Ishikawa (cell line): ENCODE measurements around the gene RASGRP2.

Experiments
- CEBPB ChIP-seq: IDR thresholded peaks from 2 replicates; pipeline ENCODE4 v1.6.1; 2012
- CREB1 ChIP-seq: IDR thresholded peaks from 2 replicates; pipeline ENCODE4 v1.6.1; 2012; ENCODE audit warnings: low read depth
- EGR1 ChIP-seq: IDR thresholded peaks from 2 replicates; pipeline ENCODE4 v1.6.1; 2012
- EP300 ChIP-seq: IDR thresholded peaks from 2 replicates; pipeline ENCODE4 v1.6.1; 2012; ENCODE audit warnings: borderline replicate concordance
- FOXM1 ChIP-seq: IDR thresholded peaks from 2 replicates; pipeline ENCODE4 v1.6.1; 2012; ENCODE audit warnings: low read depth, borderline replicate concordance
- NFIC ChIP-seq: IDR thresholded peaks from 2 replicates; pipeline ENCODE4 v1.6.1; 2012
- RAD21 ChIP-seq: IDR thresholded peaks from 2 replicates; pipeline ENCODE4 v1.6.1; 2012; ENCODE audit warnings: low read depth
- TAF1 ChIP-seq: IDR thresholded peaks from 2 replicates; pipeline ENCODE4 v1.6.1; 2012; ENCODE audit warnings: low read depth, mild to moderate bottlenecking
- TCF12 ChIP-seq: IDR thresholded peaks from 2 replicates; pipeline ENCODE4 v1.6.1; 2012; ENCODE audit warnings: low read depth
- TEAD4 ChIP-seq: IDR thresholded peaks from 2 replicates; pipeline ENCODE4 v1.6.1; 2012
- YY1 ChIP-seq: IDR thresholded peaks from 2 replicates; pipeline ENCODE4 v1.6.1; 2012; ENCODE audit warnings: low read depth
- ZBTB7A ChIP-seq: IDR thresholded peaks from 2 replicates; pipeline ENCODE4 v1.6.1; 2012; ENCODE audit warnings: low read depth
- TF ChIP-seq, protein P1 (sequence below): IDR thresholded peaks from 2 replicates; pipeline ENCODE4 v1.6.1; 2012; ENCODE audit warnings: low read depth, mild to moderate bottlenecking
- TF ChIP-seq, protein P2 (sequence below): IDR thresholded peaks from 2 replicates; pipeline ENCODE4 v1.6.1; 2012
- TF ChIP-seq, protein P3 (sequence below): IDR thresholded peaks from 2 replicates; pipeline ENCODE4 v1.6.1; 2012

The RASGRP2 gene

DNA sequence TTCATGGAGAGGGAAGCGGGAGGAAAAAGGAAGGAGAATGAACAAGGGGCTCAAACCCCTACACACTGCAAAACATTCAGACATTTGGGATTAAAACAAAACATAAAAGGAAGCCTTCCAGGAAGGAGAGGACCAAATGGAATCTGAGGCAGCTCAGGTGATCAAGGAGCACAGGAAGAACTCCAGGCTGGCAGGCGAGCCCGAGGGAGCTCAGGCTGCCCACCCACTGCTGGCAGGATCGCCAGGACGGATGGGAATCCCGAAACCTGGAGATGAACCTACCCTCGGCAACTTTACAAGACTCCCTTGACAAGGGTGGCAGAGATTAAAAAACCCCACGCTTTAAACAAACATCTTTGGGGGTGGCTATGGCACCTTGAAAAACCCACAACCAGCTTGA is 20.8 kb upstream of the RASGRP2 start:
- TF ChIP-seq CEBPB (no peak), NFIC (no peak), YY1 (no peak), ZBTB7A (no peak), EP300 (no peak), TEAD4 (no peak)
- TF ChIP-seq, protein P1, sequence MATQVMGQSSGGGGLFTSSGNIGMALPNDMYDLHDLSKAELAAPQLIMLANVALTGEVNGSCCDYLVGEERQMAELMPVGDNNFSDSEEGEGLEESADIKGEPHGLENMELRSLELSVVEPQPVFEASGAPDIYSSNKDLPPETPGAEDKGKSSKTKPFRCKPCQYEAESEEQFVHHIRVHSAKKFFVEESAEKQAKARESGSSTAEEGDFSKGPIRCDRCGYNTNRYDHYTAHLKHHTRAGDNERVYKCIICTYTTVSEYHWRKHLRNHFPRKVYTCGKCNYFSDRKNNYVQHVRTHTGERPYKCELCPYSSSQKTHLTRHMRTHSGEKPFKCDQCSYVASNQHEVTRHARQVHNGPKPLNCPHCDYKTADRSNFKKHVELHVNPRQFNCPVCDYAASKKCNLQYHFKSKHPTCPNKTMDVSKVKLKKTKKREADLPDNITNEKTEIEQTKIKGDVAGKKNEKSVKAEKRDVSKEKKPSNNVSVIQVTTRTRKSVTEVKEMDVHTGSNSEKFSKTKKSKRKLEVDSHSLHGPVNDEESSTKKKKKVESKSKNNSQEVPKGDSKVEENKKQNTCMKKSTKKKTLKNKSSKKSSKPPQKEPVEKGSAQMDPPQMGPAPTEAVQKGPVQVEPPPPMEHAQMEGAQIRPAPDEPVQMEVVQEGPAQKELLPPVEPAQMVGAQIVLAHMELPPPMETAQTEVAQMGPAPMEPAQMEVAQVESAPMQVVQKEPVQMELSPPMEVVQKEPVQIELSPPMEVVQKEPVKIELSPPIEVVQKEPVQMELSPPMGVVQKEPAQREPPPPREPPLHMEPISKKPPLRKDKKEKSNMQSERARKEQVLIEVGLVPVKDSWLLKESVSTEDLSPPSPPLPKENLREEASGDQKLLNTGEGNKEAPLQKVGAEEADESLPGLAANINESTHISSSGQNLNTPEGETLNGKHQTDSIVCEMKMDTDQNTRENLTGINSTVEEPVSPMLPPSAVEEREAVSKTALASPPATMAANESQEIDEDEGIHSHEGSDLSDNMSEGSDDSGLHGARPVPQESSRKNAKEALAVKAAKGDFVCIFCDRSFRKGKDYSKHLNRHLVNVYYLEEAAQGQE = no peak
- TF ChIP-seq, protein P2, sequence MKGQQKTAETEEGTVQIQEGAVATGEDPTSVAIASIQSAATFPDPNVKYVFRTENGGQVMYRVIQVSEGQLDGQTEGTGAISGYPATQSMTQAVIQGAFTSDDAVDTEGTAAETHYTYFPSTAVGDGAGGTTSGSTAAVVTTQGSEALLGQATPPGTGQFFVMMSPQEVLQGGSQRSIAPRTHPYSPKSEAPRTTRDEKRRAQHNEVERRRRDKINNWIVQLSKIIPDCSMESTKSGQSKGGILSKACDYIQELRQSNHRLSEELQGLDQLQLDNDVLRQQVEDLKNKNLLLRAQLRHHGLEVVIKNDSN = no peak
- TF ChIP-seq, protein P3, sequence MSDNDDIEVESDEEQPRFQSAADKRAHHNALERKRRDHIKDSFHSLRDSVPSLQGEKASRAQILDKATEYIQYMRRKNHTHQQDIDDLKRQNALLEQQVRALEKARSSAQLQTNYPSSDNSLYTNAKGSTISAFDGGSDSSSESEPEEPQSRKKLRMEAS = no peak

DNA sequence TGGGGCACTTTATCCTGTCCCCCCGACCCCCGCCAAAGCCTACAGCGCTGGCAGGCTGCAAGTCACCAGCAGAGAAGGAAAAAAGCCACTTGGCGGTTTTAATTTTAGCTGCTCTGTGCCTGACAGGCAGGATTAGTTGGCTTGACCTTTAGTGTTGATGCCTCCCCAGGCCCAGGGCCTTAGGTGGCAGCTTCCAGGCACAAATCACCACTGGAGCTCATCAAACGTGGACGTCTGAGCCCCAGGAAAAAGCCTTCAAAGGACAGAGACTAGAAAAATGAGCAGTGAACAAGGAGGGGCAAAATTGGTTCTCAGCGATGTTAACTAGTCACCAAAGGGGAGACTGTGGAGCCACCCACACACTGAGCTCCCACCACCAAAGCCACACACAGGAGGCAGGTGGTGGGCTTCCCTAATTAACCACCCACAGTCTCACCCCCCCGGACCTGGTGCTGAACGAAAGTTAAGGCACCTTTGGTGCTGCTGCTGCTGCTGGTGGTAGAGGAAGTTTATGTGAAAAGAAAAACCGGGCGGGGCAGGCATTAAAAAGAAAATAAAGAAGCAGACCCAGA is 20.2 kb upstream of the RASGRP2 start:
- TF ChIP-seq TEAD4 (no peak), TCF12 (no peak), ZBTB7A (no peak), RAD21 (no peak), FOXM1 (no peak), TAF1 (no peak), NFIC (no peak), EP300 (no peak), YY1 (no peak)
- TF ChIP-seq, protein P1 = no peak

DNA sequence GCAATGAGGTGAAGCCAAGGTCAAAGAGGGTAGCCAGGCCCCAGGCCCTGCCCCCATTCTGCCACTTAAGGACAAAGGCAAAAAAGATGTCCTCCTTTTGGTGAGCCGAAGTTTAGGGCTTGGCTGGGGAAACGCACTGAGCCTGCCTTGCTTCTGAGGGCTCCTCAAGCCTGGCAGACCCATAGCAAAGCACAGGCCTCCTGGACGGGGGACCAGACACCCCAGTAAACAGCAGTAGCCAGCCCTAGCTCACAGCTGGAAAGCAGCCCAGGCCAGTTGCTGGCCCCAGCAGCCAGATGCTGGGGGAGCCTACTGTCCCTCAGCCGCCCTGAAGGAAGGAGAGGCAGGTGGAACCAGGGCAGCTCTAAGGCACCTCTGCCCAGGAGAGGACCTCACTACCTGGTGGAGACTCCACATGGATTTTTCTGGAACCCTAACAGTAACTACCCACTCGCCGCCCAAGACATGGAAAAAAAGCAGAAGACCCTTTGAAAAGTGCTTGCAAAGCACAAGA is 19.6 kb upstream of the RASGRP2 start:
- TF ChIP-seq CEBPB (no peak), ZBTB7A (no peak), YY1 (no peak), RAD21 (no peak)
- TF ChIP-seq, protein P1 = no peak
- TF ChIP-seq, protein P2 = no peak

DNA sequence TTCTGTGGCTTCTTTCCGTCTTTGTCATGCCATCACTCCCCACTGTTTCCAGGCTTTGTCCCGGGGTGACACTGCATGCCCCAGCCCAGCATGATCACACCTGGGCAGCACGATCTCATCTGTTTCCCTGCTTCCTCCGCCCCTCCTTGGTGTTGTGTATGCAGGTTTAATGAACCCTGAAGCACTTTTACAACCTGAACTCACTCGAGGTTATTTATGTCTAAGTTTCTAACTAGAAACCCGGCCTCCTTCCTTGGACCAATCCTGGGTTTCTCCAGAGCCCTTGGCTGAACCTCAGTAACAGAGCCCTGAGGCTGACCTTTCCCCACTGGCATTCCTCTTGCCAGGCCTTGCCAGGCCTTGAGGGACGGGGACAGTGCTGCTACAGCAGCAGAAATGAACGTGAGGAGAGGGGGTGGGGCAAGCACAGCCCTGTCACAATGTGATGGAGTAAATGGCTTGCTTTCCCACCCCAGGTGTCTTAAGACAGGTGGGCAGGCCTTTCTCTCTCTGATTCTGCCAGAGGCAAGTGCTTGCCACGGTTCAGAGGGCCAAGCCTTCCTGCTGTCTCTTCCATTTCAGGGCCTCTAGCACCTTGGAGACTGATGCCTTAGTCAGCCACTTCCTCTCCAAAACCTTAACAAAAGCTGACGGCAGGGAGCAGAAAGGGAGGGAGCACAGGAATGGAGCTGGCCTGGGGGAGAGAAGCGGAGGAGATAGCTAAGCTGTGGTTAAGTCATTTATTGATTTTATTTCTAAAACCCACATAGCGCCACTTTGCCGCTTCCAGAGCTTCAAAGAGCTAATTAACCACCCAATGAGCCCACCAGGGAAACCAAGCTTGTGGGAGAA is 19.0 kb upstream of the RASGRP2 start:
- TF ChIP-seq TCF12 (no peak), EP300 (no peak), TAF1 (no peak), CEBPB (no peak), ZBTB7A (no peak), RAD21 (no peak), NFIC (no peak), CREB1 (no peak), EGR1 (no peak), FOXM1 (no peak), YY1 (no peak), TEAD4 (no peak; the same call in 1 of the 2 replicates)
- TF ChIP-seq, protein P1 = no peak
- TF ChIP-seq, protein P2 = no peak
- TF ChIP-seq, protein P3 = no peak
